Measurements from ENCODE around the gene DCLK2.

The DCLK2 gene

DNA sequence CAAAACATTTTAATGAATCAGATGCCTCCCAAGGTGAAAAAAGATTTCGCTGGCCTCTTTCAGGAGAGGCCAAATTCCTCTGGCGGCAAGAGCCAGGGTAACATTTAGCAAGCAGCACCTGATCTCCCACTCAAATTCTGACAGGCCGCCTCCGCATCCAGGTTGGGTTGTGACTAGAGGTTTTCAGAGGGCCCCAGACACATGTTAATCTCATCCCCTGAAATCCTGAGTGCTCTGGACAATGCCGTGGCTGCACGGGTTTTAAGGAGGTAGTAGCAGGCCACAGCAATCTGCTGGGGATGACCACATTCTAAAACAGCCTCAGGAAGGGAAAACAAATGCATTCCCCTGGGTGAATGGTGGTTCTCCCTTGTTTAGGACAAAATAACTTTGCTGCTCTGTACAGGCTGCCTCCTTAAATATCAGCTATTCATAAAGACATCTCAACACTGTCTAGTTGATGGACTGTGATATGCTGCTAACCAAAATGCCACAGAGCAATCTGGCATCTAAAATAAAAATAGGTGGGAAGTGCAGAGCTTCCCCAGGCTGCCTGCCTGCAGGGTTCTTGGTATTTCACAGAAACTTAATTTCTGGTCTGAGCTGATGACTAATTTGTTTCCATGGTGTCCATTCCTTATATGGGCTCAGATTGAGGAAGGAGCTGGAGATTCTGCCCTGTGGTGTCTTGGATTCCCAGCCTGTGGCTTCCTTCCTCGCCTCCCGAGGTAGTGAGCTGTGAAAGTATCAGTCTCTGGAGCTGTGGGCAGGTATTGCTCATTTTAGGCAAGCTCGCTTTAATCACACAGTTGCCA, 202.0 kb downstream of the DCLK2 start:
- FAIRE-seq, result no peak

GRCh38 chr4:150280975-150281374, 202.7 kb downstream of the DCLK2 start:
- FAIRE-seq, result no peak

- FAIRE-seq, result no peak
Observed at GRCh38 chr4:150283689-150284088, 205.4 kb downstream of the DCLK2 start.

GRCh38 chr4:150286656-150287055, 208.4 kb downstream of the DCLK2 start:
- FAIRE-seq, result no peak

GRCh38 chr4:150289198-150289597, 211.0 kb downstream of the DCLK2 start:
- FAIRE-seq, result no peak

DNA sequence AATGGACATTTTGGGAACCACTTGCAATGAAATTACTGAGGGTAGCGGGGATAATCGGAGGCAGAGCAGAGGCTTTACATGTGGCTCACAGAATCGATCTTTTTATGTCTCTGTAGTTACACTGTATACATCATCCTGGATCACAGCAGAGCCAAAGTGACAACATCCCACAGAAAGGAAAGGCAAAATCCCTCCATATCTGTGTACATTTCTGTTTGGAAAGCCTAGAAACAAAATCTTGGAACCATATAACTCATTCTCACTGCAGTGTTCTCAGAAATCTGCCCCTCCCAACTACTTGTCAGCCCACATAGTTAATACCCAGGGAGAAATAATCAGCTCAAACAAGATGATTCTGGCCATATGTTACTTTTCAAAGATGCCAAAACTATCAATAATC, 211.6 kb downstream of the DCLK2 start:
- no peak for FAIRE-seq

DNA sequence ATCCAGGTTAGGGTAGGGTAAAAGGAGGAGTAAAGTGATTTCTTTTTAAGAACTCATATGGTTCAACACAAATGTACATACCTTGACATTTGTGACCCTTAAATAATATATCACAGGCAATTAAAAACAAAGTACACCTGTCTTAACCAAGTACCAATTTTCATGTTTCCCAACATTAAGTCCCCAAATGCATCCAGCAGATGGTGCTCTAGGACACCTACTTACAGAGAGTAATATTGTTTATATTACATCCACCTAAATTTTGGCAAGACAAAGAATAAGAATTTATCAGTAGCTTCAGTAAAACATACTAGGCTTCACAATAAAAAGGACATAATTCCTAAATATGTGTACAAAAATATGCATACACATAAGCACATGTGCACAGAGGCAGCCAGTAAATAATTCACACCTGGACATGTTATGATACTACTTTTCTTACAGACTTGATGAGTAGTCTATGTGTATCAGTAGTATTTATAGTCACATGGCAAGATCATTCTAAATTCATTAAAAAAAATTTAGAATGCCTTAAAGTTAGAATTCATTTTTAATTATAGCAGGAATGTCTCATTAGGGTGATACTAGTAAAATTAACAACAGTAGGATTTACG, 219.7 kb downstream of the DCLK2 start:
- peak; percentile 36 for FAIRE-seq

DNA sequence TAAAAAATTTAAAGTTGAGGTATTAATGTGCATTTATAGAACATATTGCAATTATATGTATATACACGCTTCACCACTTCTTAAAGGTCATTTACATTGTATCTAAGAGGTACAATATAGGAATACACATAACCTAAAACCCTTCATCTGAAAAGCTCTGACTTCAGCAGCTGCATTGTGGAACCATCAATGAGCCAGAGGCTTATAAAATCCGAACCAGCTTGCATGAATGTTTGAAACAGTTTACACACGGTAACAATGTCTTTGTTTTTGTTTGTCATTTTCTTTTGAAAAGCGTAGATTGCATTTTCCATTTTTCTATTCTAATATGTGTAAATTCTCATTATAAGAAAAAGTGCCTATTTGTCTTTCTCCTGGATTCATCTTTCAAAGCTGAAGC, 221.6 kb downstream of the DCLK2 start:
- FAIRE-seq, result peak; percentile 5

GRCh38 chr4:150302553-150302952, 224.3 kb downstream of the DCLK2 start:
- FAIRE-seq, result no peak

GRCh38 chr4:150305995-150306394, 227.8 kb downstream of the DCLK2 start:
- FAIRE-seq, result no peak

DNA sequence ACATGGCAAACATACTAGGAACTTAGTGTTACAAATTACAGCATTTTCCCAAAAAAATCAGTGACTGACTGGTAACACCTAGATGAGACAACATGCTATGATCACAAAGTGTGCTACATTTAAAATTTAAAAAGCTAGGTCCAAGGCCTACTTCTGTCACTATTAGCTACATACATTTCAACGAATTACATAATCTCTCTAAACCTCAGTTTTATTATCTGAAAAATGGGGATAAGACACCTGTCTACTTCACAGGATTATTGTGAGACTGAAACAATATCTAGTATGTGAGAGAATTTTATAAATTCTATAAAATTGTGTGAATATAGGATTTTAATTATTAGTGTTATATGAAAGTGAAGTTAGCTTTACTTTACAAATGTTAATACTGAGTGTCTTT, 228.5 kb downstream of the DCLK2 start:
- FAIRE-seq, result no peak
